Activated CD4-positive, alpha-beta memory T cell treated with anti-CD3 and anti-CD28 coated beads, Interleukin-2, amount 10 ng/mL, durations not matched to agents 7 days and 5 days (primary cell): ENCODE data around the gene FIG4. TPM values are rescaled to one million over a fixed set of nuclear protein-coding genes. Genes with fewer than 3 reads are reported as not detected.

Experiments used
- total RNA-seq, 2 experiments: library from RNA; stranded (reverse); gene quantifications; one replicate each; pipeline ENCODE4 v1.2.3, GENCODE V29; 2021

FIG4 gene
- total RNA-seq, 2 experiments from 2014 or later: 13.5 to 14.4 TPM

Other genes with a start within 250 kb of the FIG4 start
- 100 to 1,000 TPM; 125 to 128 TPM for gene MICAL1, start 235.5 kb upstream of the FIG4 start, total RNA-seq
- 10 to 100 TPM; 16.5 to 17.5 TPM for gene ZBTB24, start 208.1 kb upstream of the FIG4 start, total RNA-seq
- 1 to 10 TPM; 4.9 to 5.5 TPM for gene AK9, start 94 bp upstream of the FIG4 start, total RNA-seq